Measurements from ENCODE around the gene TTBK2. TPM values are rescaled to one million over a fixed set of nuclear protein-coding genes. Genes with fewer than 3 reads are reported as not detected.
A peak's percentile ranks its signal among the peaks of the same experiment; 100 is the strongest.

The TTBK2 gene
- total RNA-seq, 3 donors from 2014 or later (not counting 1 experiment from before 2014, with no cell fraction given): 17.5 to 25.9 (median 25.7) TPM

DNA sequence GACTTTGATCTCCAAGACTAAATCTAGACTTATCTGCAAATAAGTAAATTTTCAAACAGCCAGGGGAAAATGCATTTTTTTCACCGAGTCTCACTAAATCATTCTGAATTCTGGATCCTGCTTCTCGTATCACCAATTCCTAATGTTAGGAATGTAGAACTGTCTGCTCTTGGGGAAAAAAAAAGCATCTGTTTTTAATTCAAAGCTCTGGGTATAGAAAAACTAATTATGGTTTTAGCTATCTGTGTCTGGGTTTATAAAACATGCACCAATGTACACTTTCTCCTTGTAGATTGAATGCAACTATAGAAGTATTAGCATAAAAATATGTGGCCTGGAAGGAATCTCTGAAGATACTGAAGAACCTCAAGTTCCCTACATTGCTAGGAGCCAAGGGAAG, 178.9 kb downstream of the TTBK2 start:
- intact Hi-C loops (cut with micrococcal nuclease): no loop called here
- TF ChIP-seq, protein P1, sequence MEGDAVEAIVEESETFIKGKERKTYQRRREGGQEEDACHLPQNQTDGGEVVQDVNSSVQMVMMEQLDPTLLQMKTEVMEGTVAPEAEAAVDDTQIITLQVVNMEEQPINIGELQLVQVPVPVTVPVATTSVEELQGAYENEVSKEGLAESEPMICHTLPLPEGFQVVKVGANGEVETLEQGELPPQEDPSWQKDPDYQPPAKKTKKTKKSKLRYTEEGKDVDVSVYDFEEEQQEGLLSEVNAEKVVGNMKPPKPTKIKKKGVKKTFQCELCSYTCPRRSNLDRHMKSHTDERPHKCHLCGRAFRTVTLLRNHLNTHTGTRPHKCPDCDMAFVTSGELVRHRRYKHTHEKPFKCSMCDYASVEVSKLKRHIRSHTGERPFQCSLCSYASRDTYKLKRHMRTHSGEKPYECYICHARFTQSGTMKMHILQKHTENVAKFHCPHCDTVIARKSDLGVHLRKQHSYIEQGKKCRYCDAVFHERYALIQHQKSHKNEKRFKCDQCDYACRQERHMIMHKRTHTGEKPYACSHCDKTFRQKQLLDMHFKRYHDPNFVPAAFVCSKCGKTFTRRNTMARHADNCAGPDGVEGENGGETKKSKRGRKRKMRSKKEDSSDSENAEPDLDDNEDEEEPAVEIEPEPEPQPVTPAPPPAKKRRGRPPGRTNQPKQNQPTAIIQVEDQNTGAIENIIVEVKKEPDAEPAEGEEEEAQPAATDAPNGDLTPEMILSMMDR (IDR thresholded peaks at IDR 0.05): no peak
- Mint-ChIP-seq H3K4me3 (no peak overlapping the region), H3K27me3 (ENCODE audit: low read depth in 2 of 2) (no peaks in the 10 kb centered on the region), H3K9me3 (no peaks in the 10 kb centered on the region), H3K36me3 (peaks cover 8% of the 10 kb centered on the region), H3K4me1 (peaks cover 5 to 6% of the 10 kb centered on the region in 2 donors), H3K27ac (no peak overlapping the region)
- Histone ChIP-seq H3K4me3 (ENCODE audit: low read length) (no peak overlapping the region), H3K27me3 (ENCODE audit: control insufficient read depth, insufficient read depth, low read length) (no peaks in the 10 kb centered on the region), H3K4me1 (ENCODE audit: control insufficient read depth, insufficient read depth, low read length) (peaks cover 6% of the 10 kb centered on the region), H3K9me3 (ENCODE audit: control insufficient read depth, insufficient read depth, low read length) (no peaks in the 10 kb centered on the region), H3K27ac (ENCODE audit: low read length) (no peak overlapping the region), H3K36me3 (ENCODE audit: control insufficient read depth, insufficient read depth, low read length) (peaks cover 10% of the 10 kb centered on the region)
- WGBS (ENCODE audit: insufficient coverage): 100% methylated on average over 1 of the region's 2 CpGs
- no peak for DNase-seq
- ATAC-seq: no peak

DNA sequence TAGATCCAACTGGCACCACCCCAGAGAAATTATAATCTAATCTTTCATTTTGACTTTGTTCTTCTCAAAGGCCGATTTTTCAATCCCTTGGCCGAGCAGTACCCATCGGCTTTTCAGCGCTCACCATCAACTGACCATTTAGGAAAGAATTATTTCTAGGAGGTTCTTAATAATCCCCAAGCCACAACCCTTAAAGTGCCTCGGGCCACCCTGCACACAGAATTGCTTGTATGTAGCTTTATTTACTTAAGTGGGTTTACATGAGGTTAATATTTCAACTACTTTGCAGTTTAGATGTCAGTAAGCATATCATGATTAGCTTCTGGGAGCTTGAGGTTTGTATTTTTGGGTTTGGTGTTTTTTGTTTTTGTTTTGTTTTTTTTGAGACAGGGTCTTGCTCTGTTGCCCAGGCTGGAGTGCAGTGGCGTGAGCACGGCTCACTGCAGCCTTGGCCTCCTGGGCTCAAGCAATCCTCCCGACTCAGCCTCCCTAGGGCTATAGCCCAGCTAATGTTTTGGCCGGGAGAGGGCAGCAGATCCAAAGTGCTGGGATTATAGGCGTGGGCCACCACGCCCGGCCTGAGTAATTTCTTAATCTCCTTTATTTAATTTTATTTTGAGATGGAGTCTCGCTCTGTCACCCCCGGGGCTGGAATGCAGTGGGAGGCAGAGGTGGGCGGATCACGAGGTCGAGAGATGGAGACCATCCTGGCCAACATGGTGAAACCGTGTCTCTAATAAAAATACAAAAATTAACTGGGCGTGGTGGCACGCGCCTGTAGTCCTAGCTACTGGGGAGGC, 182.8 kb downstream of the TTBK2 start:
- Histone ChIP-seq H3K27me3 (ENCODE audit: control insufficient read depth, insufficient read depth, low read length) (no peaks in the 10 kb centered on the region), H3K4me3 (ENCODE audit: low read length) (peak overlapping the region; percentile 69), H3K9me3 (ENCODE audit: control insufficient read depth, insufficient read depth, low read length) (no peaks in the 10 kb centered on the region), H3K36me3 (ENCODE audit: control insufficient read depth, insufficient read depth, low read length) (peaks cover 15% of the 10 kb centered on the region), H3K4me1 (ENCODE audit: control insufficient read depth, insufficient read depth, low read length) (peaks cover 15% of the 10 kb centered on the region), H3K27ac (ENCODE audit: low read length) (peak overlapping the region; percentile 89)
- TF ChIP-seq, protein P1 (IDR thresholded peaks at IDR 0.05): no peak
- no peak for DNase-seq
- intact Hi-C loops (cut with micrococcal nuclease): loop anchor here (10.0 kb wide), 1 partner anchor 187 kb away; the partner anchor contains the start of gene TTBK2
- Mint-ChIP-seq H3K27me3 (ENCODE audit: low read depth in 2 of 2) (no peaks in the 10 kb centered on the region), H3K27ac (peak overlapping the region; percentile 78 to 80), H3K4me3 (peak overlapping the region; percentile 84), H3K4me1 (peaks cover 6 to 14% of the 10 kb centered on the region in 2 donors), H3K9me3 (no peaks in the 10 kb centered on the region), H3K36me3 (no peaks in the 10 kb centered on the region)
- WGBS (ENCODE audit: insufficient coverage): 96% methylated on average over 18 of the region's 21 CpGs
- no peak for ATAC-seq

DNA sequence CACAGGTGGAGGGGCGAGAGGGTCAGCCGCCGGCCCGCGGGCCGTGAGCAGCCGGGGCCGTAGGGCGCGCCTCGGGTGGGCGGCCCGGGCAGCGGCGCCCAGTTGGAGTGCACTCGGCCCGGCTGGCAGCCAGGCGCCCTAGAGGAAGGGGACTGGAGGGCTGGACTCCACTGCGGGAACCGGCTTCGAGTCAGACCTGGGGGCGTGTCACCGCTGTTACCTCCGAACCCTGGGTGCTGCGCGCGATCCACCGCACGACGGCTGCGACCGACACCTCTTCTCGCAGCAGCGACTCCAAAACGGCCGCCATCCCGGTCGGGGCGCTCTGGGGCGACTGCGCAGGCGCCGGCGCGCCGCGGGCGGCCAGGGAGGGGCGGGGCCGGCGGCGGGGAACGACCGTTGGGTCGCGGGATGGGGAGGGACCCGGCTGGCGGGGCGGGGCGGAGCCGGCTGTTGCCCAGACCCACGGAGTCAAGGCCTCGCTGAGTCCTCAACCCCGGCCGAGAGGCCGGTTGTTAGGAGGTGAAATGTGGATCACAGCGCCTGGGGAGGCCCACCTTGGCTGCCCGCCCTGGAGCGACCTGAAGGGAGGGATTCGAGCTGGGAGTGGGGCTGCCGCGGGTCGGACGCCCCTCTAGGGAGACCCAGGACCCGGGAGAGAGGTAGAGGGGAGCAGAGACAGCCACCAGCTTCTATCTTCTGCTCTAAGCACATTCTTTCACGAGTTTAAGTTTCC, 183.6 kb downstream of the TTBK2 start, which contains the start of gene CDAN1:
Gene CDAN1, minus strand, starts transcription at position 336 of the 736 bp plus-strand sequence. Its CDS starts 26 bp downstream, at position 310.
- intact Hi-C loops (cut with micrococcal nuclease): loop anchor here (10.0 kb wide), 1 partner anchor 188 kb away; the partner anchor contains the start of gene TTBK2
- Mint-ChIP-seq H3K27me3 (ENCODE audit: low read depth in 2 of 2) (no peaks in the 10 kb centered on the region), H3K27ac (peak within 1 kb of the TSS; percentile 78 to 80), H3K4me3 (peak within 1 kb of the TSS; percentile 84), H3K4me1 (peaks cover 6 to 18% of the 10 kb centered on the region in 2 donors), H3K36me3 (no peaks in the 10 kb centered on the region), H3K9me3 (no peaks in the 10 kb centered on the region)
- H3K27me3 ChIP-seq (ENCODE audit: control insufficient read depth, insufficient read depth, low read length): no peaks in the 10 kb centered on the region
- TF ChIP-seq, protein P1 (IDR thresholded peaks at IDR 0.05): no peak
- DNase-seq: peak; percentile 90 to 94
- peak within 1 kb of the TSS; percentile 69 for H3K4me3 ChIP-seq (ENCODE audit: low read length)
- ATAC-seq: peak; percentile 93 to 94 (median 94)
- H3K27ac ChIP-seq (ENCODE audit: low read length): peak within 1 kb of the TSS; percentile 89
- H3K36me3 ChIP-seq (ENCODE audit: control insufficient read depth, insufficient read depth, low read length): peaks cover 21% of the 10 kb centered on the region
- under 1% methylated on average over 76 of the region's 76 CpGs for WGBS (ENCODE audit: insufficient coverage)
- no peaks in the 10 kb centered on the region for H3K9me3 ChIP-seq (ENCODE audit: control insufficient read depth, insufficient read depth, low read length)
- peaks cover 15% of the 10 kb centered on the region for H3K4me1 ChIP-seq (ENCODE audit: control insufficient read depth, insufficient read depth, low read length)

All from natural killer cell (primary cell).